NT2/D1 (cell line): ENCODE data around the gene TRNAU1AP.

ENCODE experiments used
- YY1 ChIP-seq: IDR thresholded peaks from 2 replicates; pipeline ENCODE4 v1.6.1; 2011; ENCODE audit not compliant: insufficient read length, insufficient read depth
- ZNF274 ChIP-seq: IDR thresholded peaks from 2 replicates; pipeline ENCODE4 v1.6.1; 2011; ENCODE audit warnings: mild to moderate bottlenecking, low read depth, low read length

GRCh38 chr1:28540651-28541050 lies 12.2 kb upstream of the TRNAU1AP start:
- TF ChIP-seq ZNF274 (no peak), YY1 (no peak)
